NCI-H1930 (cell line): ENCODE data around the gene FAM78A.
"Not testable (repeated sequence)": the region's sequence is repeated elsewhere in the genome, so short reads cannot be mapped to it uniquely, and the experiment has no call there.

Experiments used
- DNase-seq, 2 experiments: peaks; one replicate each; lab custom pipeline; 2025; lab: John Stamatoyannopoulos, UW

The FAM78A gene

GRCh38 chr9:131236761-131237160, 39.5 kb downstream of the FAM78A start:
- no peak for DNase-seq

- DNase-seq = no peak
Measured at GRCh38 chr9:131236161-131236560, 40.1 kb downstream of the FAM78A start.

DNA sequence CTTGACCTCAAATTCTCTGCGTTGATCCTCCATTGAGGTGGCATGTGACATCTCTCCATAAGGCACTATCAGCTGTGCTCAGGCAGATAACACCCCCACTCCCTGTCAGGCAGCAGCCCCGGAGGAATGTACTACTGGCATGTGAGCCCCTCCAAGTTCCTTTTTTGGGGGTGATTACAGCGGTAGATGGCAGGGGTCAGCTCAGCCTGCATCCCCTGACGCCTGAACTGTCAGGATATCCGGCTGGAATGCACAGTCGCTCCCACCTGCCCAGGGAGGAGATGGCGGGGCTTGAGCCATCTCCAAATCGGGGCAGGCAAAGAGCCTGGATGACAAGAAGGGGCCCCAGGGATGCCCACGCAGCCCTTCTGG, 40.8 kb downstream of the FAM78A start:
- DNase-seq = no peak

- DNase-seq = no peak
Measured at GRCh38 chr9:131234799-131235479, 41.4 kb downstream of the FAM78A start.

DNA sequence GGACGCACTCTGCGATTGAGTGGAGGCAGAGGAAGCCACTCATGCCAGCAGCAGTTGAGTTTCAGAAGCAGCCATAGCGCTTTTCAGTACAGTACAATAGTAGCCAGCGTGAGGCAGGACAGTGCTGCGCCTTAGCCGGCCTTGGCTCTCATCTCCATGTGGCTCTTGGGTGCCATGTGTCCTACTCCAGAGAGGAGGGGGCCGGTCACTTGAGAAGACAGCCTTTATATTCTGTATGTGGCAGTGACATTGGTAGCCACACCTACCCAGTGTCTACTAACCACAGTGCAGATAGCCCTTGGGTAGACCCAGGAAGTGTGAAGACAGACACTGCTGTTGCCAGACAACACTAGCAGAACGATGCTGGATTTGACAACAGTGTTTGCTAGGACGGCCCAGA, 42.3 kb downstream of the FAM78A start:
- no peak for DNase-seq

GRCh38 chr9:131233556-131233955, 42.8 kb downstream of the FAM78A start:
- DNase-seq = no peak

- DNase-seq = no peak
Measured at GRCh38 chr9:131228988-131229387, 47.3 kb downstream of the FAM78A start.

GRCh38 chr9:131227959-131228460, 48.3 kb downstream of the FAM78A start:
- no peak for DNase-seq

DNA sequence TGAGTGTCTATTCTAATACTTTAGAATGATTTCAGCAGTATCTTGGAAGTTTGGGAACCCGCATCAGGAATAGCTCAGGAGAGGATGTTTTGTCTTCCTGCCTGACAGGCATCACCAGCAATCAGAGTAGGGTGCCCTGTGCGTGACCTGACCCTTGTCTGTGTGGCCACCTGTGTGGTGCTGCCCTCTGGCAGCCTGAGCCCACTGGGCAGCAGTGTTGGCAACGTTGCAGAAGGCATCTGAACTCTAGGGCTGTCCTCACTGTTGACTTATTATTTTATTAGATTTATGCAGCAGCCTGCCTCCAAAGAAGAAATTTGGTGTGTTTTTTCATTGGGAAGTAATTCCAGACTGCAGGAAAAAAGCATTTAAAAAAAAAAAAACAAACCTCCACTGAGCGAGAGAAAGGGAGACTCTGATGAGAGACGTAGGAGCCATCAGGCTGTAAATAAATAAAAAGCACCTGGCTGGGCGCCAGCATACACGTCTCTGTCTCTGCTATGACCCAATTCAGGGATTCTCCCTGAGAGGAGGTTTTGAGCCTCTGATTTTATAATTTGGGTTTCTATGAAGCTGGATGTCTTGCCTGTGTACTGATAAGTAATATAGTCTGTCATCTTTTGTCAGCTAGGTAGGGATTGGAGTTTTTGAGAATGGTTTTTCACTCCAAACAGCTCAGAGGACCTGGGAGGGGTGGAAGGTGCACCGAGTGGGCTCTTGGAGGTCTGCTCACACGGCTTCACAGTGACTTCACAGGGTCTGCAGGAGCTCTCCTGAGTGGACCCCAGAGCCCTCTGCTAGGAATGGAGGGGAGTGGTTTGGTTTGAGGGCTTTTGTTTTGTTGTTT, 49.0 kb downstream of the FAM78A start:
- no peak for DNase-seq

DNA sequence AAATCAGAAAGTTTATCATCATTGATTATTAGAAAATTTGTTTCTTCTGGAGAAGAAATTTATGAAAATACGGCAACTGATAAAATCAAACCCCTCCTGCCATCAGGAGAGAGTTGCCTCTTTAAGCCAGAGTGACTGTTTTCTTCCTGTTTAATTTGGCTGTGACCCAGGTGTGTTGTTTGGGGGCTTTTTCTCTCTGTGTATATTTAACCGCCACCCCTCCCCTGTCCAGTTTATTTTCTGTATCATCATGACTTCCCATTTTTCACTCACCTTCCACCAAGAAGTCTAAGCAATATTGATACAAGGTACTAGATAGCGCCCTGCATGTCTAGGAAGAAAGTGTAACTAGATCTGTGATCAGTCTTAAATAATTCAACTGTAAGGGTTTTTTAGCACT, 50.1 kb downstream of the FAM78A start:
- DNase-seq = no peak

GRCh38 chr9:131222460-131222859, 53.9 kb downstream of the FAM78A start:
- no peak for DNase-seq

GRCh38 chr9:131220485-131220884, 55.8 kb downstream of the FAM78A start:
- no peak for DNase-seq

- no peak for DNase-seq
Measured at GRCh38 chr9:131218370-131218769, 57.9 kb downstream of the FAM78A start.

- DNase-seq = no peak
Measured at GRCh38 chr9:131217331-131218031, 58.8 kb downstream of the FAM78A start.

GRCh38 chr9:131216806-131217205, 59.5 kb downstream of the FAM78A start:
- DNase-seq = no peak

GRCh38 chr9:131214876-131215275, 61.4 kb downstream of the FAM78A start:
- no peak for DNase-seq

- DNase-seq = no peak
Measured at GRCh38 chr9:131214286-131214856, 61.9 kb downstream of the FAM78A start.

GRCh38 chr9:131211920-131212319, 64.4 kb downstream of the FAM78A start:
- DNase-seq = not testable (repeated sequence)
